ENCODE measurements around the gene PTP4A2.

Gene PTP4A2

GRCh38 chr1:31883357-31883942, 54.7 kb downstream of the PTP4A2 start:
- no peak for DNase-seq

GRCh38 chr1:31881688-31882000, 56.5 kb downstream of the PTP4A2 start:
- DNase-seq: no peak

- no peak for DNase-seq
Observed at GRCh38 chr1:31880957-31881687, 57.0 kb downstream of the PTP4A2 start.

- no peak for DNase-seq
Observed at GRCh38 chr1:31879981-31880608, 58.1 kb downstream of the PTP4A2 start.

- DNase-seq: no peak
Observed at GRCh38 chr1:31878058-31878457, 60.1 kb downstream of the PTP4A2 start.

- no peak for DNase-seq
Observed at GRCh38 chr1:31877544-31877943, 60.6 kb downstream of the PTP4A2 start.

- no peak for DNase-seq
Observed at GRCh38 chr1:31875636-31876236, 62.4 kb downstream of the PTP4A2 start.

GRCh38 chr1:31874942-31875341, 63.2 kb downstream of the PTP4A2 start:
- no peak for DNase-seq

- DNase-seq: no peak
Observed at GRCh38 chr1:31872658-31873636, 65.2 kb downstream of the PTP4A2 start.

- DNase-seq: no peak
Observed at GRCh38 chr1:31871703-31872102, 66.5 kb downstream of the PTP4A2 start.

- no peak for DNase-seq
Observed at GRCh38 chr1:31870086-31870736, 68.0 kb downstream of the PTP4A2 start.

- no peak for DNase-seq
Observed at GRCh38 chr1:31869449-31869848, 68.7 kb downstream of the PTP4A2 start.

GRCh38 chr1:31868862-31869261, 69.3 kb downstream of the PTP4A2 start:
- DNase-seq: no peak

- no peak for DNase-seq
Observed at GRCh38 chr1:31867546-31867945, 70.6 kb downstream of the PTP4A2 start.

GRCh38 chr1:31866450-31867032, 71.6 kb downstream of the PTP4A2 start:
- DNase-seq: no peak

GRCh38 chr1:31865728-31866449, 72.3 kb downstream of the PTP4A2 start:
- DNase-seq: no peak

- DNase-seq: no peak
Observed at GRCh38 chr1:31862071-31862470, 76.1 kb downstream of the PTP4A2 start.

- no peak for DNase-seq
Observed at GRCh38 chr1:31861346-31861745, 76.8 kb downstream of the PTP4A2 start.

- no peak for DNase-seq
Observed at GRCh38 chr1:31860581-31860980, 77.6 kb downstream of the PTP4A2 start.

- no peak for DNase-seq
Observed at GRCh38 chr1:31859719-31860118, 78.4 kb downstream of the PTP4A2 start.

GRCh38 chr1:31859044-31859443, 79.1 kb downstream of the PTP4A2 start:
- no peak for DNase-seq

All from NCI-H748 treated with DMSO at 0.1 percent for 48 hours (cell line).